Measurements from ENCODE around the gene PKP4.

Gene PKP4

DNA sequence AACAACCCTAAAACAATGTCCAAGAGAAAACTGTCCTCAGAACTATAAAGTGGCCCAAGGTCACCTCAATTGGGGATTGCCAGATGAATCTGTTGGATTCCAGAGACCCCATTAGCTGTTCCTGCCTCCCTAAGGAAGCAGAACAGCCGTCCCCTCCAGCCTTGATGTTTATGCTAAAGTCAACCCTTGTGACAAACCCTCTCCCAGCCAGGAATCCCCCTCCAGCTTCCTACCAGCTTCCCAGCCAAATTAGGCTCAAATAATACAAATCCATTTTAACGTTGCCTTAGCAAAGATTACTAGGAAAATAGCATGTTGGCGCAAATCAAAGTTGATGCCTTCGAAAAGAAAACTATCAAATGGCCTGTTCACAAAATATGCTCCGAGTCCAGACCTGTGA, 232.6 kb downstream of the PKP4 start:
- H3K79me2 ChIP-seq (ENCODE audit: insufficient read depth, low read length): no peaks in the 10 kb centered on the region
- no peaks in the 10 kb centered on the region for H3K9me2 ChIP-seq (ENCODE audit: low read depth, low read length)
- H3K4me1 ChIP-seq (ENCODE audit: insufficient read depth, low read length, severe bottlenecking): no peaks in the 10 kb centered on the region
- no peak overlapping the region for H3K27ac ChIP-seq (ENCODE audit: low read depth, low read length, poor library complexity, severe bottlenecking)
- no peak overlapping the region for H3K4me2 ChIP-seq (ENCODE audit: low read length)
- no peak overlapping the region for H3K9ac ChIP-seq (ENCODE audit: low read length)
- H3K27me3 ChIP-seq (ENCODE audit: insufficient read depth, low read length): peaks cover 6% of the 10 kb centered on the region; the same call in 1 of the 2 replicates
- H4K20me1 ChIP-seq (ENCODE audit: insufficient read depth, low read length): no peaks in the 10 kb centered on the region
- H2AFZ ChIP-seq (ENCODE audit: low read length): no peak overlapping the region
- no peaks in the 10 kb centered on the region for H3K9me3 ChIP-seq (ENCODE audit: low read length)
- H3K4me3 ChIP-seq (ENCODE audit: low read depth, low read length, poor library complexity, severe bottlenecking): no peak overlapping the region
- TF ChIP-seq, protein P1, sequence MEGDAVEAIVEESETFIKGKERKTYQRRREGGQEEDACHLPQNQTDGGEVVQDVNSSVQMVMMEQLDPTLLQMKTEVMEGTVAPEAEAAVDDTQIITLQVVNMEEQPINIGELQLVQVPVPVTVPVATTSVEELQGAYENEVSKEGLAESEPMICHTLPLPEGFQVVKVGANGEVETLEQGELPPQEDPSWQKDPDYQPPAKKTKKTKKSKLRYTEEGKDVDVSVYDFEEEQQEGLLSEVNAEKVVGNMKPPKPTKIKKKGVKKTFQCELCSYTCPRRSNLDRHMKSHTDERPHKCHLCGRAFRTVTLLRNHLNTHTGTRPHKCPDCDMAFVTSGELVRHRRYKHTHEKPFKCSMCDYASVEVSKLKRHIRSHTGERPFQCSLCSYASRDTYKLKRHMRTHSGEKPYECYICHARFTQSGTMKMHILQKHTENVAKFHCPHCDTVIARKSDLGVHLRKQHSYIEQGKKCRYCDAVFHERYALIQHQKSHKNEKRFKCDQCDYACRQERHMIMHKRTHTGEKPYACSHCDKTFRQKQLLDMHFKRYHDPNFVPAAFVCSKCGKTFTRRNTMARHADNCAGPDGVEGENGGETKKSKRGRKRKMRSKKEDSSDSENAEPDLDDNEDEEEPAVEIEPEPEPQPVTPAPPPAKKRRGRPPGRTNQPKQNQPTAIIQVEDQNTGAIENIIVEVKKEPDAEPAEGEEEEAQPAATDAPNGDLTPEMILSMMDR (IDR thresholded peaks at IDR 0.05; ENCODE audit: low read length): no peak
- TF ChIP-seq EZH2 (IDR thresholded peaks at IDR 0.05; ENCODE audit: borderline replicate concordance, low read length): no peak
- H3K36me3 ChIP-seq (ENCODE audit: insufficient read depth, low read length): no peaks in the 10 kb centered on the region
- no peaks in the 10 kb centered on the region for H3F3A ChIP-seq (ENCODE audit: insufficient read depth, low read length)

GRCh38 chr2:158690823-158691222, 234.1 kb downstream of the PKP4 start:
- no peak overlapping the region for H3K4me3 ChIP-seq (ENCODE audit: low read depth, low read length, poor library complexity, severe bottlenecking)
- peaks cover 6% of the 10 kb centered on the region; the same call in 1 of the 2 replicates for H3K27me3 ChIP-seq (ENCODE audit: insufficient read depth, low read length)
- H3K36me3 ChIP-seq (ENCODE audit: insufficient read depth, low read length): no peaks in the 10 kb centered on the region
- no peaks in the 10 kb centered on the region for H4K20me1 ChIP-seq (ENCODE audit: insufficient read depth, low read length)
- no peak overlapping the region for H3K27ac ChIP-seq (ENCODE audit: low read depth, low read length, poor library complexity, severe bottlenecking)
- H3F3A ChIP-seq (ENCODE audit: insufficient read depth, low read length): no peaks in the 10 kb centered on the region
- H3K9ac ChIP-seq (ENCODE audit: low read length): no peak overlapping the region
- TF ChIP-seq EZH2 (IDR thresholded peaks at IDR 0.05; ENCODE audit: borderline replicate concordance, low read length): no peak
- TF ChIP-seq, protein P1 (IDR thresholded peaks at IDR 0.05; ENCODE audit: low read length): no peak
- no peak overlapping the region for H2AFZ ChIP-seq (ENCODE audit: low read length)
- no peaks in the 10 kb centered on the region for H3K9me2 ChIP-seq (ENCODE audit: low read depth, low read length)
- H3K4me2 ChIP-seq (ENCODE audit: low read length): no peak overlapping the region
- no peaks in the 10 kb centered on the region for H3K4me1 ChIP-seq (ENCODE audit: insufficient read depth, low read length, severe bottlenecking)
- no peaks in the 10 kb centered on the region for H3K9me3 ChIP-seq (ENCODE audit: low read length)
- no peaks in the 10 kb centered on the region for H3K79me2 ChIP-seq (ENCODE audit: insufficient read depth, low read length)

DNA sequence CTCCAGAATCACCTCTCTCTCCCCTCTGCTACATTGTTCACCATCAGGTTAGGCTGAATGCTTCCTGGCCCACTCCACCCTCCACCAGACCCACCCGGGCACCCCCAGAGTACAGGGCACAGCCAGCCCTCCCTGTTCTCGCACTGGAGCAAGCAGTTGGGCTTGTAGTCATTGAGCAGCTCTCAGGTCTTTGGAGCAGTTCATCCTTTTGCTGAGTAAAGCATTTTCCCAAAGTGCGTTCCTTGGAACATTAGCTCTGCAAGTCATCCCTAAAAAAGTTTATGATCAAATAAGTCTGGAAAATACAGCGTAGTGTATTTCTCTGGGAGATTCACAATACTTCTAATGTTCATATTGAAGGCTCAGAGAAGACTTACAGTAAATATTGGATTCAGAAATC, 234.9 kb downstream of the PKP4 start:
- Histone ChIP-seq H3K79me2 (ENCODE audit: insufficient read depth, low read length) (no peaks in the 10 kb centered on the region), H4K20me1 (ENCODE audit: insufficient read depth, low read length) (no peaks in the 10 kb centered on the region), H3K9me2 (ENCODE audit: low read depth, low read length) (no peaks in the 10 kb centered on the region), H3K9me3 (ENCODE audit: low read length) (no peaks in the 10 kb centered on the region), H3F3A (ENCODE audit: insufficient read depth, low read length) (no peaks in the 10 kb centered on the region), H3K4me3 (ENCODE audit: low read depth, low read length, poor library complexity, severe bottlenecking) (no peak overlapping the region), H3K36me3 (ENCODE audit: insufficient read depth, low read length) (no peaks in the 10 kb centered on the region), H3K27ac (ENCODE audit: low read depth, low read length, poor library complexity, severe bottlenecking) (no peak overlapping the region), H3K4me2 (ENCODE audit: low read length) (no peak overlapping the region), H3K9ac (ENCODE audit: low read length) (no peak overlapping the region), H3K4me1 (ENCODE audit: insufficient read depth, low read length, severe bottlenecking) (no peaks in the 10 kb centered on the region), H3K27me3 (ENCODE audit: insufficient read depth, low read length) (peaks cover 6% of the 10 kb centered on the region; the same call in 1 of the 2 replicates), H2AFZ (ENCODE audit: low read length) (no peak overlapping the region)
- TF ChIP-seq, protein P1 (IDR thresholded peaks at IDR 0.05; ENCODE audit: low read length): no peak
- no peak for TF ChIP-seq EZH2 (IDR thresholded peaks at IDR 0.05; ENCODE audit: borderline replicate concordance, low read length)
